K562 (cell line): ENCODE results near the gene TNN.

Source experiments
- CTCF ChIP-seq, 3 experiments: IDR thresholded peaks in 2 of 3; conservative IDR thresholded peaks in 1 of 3; 2 replicates each; pipeline ENCODE4 v1.5.1; 2011 to 2012; ENCODE audit warnings: low read length in 3 of 3, mild to moderate bottlenecking in 3 of 3, control low read depth in 2 of 3, improper control_type of control experiment in 1 of 3, inconsistent platforms in 1 of 3, low read depth in 1 of 3, mixed read lengths in 1 of 3, moderate library complexity in 1 of 3; ENCODE audit not compliant: insufficient read depth in 2 of 3
- SMAD3 ChIP-seq: fragments of 450-650 bp; formaldehyde crosslinking; conservative IDR thresholded peaks from 2 replicates; pipeline ENCODE4 v1.4.0; 2020; ENCODE audit warnings: mild to moderate bottlenecking
- ZBTB1 ChIP-seq: sonication (generic); formaldehyde crosslinking; IDR thresholded peaks from 2 replicates; pipeline ENCODE4 v1.8.1; 2023; ENCODE audit warnings: missing genetic modification reagents, low read depth, mild to moderate bottlenecking, borderline replicate concordance

DNA sequence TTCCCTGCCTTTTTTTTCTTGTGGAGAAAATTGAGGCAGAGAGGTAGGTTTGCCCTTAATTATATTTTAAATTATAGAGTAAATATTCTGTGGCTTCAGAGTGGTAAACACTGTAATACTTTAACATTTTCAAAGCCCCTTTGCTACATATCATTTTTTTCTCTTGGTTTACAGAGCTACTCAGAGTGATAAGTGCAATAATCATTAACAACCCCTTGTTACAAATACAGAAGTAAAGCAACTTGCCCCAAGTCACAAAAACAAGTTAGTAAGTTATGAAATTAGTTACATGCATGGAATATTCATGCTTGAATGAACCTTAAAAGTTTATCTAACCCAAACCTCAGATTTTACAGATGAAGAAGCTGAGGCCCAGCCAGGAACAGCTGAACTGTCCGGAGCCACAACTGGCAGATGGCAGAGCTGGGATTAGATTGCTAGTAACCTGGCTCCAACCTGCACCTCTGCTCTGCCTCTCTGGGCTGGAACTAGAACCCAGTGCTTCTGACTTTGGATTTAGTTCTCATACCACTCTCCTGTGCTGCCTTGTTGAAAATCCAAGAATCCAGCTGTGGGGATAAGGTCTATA lies 48.7 kb downstream of the TNN start:
- TF ChIP-seq SMAD3 (no peak), CTCF (IDR thresholded peaks at IDR 0.05 in 2 of 3, conservative IDR thresholded peaks at IDR 0.05 in 1 of 3; ENCODE audit: insufficient read depth in 2 of 3, low read depth in 1 of 3, low read length in 3 of 3) (no peak), ZBTB1 (no peak)
